ENCODE data around the gene TCF23.
A peak's percentile ranks its signal among the peaks of the same experiment; 100 is the strongest.
"Not testable (repeated sequence)": the region's sequence is repeated elsewhere in the genome, so short reads cannot be mapped to it uniquely, and the experiment has no call there.

The TCF23 gene

DNA sequence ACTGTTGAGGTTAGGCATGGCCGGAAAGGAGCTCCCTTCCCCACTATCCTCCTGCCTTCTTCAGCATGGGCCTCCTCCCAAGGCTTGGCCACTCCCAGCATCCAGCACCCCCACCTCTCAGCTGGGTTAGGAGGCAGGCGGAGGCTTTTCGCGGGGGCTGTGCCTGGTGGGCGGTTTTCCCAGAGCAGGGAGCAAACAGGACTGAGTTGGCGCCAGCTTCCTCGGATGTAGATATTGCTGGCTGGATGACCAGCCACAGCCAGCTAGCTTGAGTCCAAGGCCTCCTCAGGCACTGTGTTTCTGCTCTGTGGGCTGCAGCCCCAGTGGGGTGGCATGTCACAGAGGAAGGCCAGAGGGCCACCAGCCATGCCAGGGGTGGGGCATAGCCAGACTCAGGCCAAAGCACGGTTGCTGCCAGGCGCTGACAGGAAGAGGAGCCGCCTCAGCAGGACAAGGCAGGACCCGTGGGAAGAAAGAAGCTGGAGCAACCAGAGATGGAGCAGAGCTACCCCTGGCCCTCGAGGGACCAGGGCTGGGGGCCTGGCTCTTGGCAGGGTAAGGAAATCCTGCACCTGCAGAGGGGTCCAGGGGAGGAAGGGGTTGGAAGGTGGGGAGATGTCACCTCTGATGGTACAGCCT is at the start of gene TCF23:
TCF23 (plus strand) TSS at position 204 of the 639 bp plus-strand sequence; CDS start at position 334, 130 bp downstream.
- no peak for DNase-seq (ENCODE audit: low read depth in 3 of 3, low spot score in 1 of 3)

DNA sequence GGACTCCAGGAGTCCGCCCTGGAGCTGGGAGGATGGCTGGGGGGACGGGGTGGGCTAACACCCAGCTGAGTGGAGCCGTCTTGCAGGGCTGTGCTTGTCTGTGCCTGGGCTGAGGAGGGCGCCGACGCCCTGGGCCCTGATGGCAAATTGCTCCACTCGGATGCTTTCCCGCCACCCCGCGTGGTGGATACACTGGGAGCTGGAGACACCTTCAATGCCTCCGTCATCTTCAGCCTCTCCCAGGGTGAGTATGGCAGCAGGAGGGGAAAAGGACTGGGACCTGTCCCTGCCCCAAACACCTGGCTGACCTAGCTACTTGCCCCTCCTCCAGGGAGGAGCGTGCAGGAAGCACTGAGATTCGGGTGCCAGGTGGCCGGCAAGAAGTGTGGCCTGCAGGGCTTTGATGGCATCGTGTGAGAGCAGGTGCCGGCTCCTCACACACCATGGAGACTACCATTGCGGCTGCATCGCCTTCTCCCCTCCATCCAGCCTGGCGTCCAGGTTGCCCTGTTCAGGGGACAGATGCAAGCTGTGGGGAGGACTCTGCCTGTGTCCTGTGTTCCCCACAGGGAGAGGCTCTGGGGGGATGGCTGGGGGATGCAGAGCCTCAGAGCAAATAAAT is 49.4 kb upstream of the TCF23 start:
- no peak for DNase-seq (ENCODE audit: low read depth in 3 of 3, low spot score in 1 of 3)

DNA sequence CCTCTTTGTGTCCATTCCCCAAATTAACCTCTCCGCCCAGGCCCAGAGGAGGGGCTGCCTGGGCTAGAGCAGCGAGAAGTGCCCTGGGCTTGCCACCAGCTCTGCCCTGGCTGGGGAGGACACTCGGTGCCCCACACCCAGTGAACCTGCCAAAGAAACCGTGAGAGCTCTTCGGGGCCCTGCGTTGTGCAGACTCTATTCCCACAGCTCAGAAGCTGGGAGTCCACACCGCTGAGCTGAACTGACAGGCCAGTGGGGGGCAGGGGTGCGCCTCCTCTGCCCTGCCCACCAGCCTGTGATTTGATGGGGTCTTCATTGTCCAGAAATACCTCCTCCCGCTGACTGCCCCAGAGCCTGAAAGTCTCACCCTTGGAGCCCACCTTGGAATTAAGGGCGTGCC is 48.8 kb upstream of the TCF23 start:
- DNase-seq (ENCODE audit: low read depth in 3 of 3, low spot score in 1 of 3), result no peak

DNA sequence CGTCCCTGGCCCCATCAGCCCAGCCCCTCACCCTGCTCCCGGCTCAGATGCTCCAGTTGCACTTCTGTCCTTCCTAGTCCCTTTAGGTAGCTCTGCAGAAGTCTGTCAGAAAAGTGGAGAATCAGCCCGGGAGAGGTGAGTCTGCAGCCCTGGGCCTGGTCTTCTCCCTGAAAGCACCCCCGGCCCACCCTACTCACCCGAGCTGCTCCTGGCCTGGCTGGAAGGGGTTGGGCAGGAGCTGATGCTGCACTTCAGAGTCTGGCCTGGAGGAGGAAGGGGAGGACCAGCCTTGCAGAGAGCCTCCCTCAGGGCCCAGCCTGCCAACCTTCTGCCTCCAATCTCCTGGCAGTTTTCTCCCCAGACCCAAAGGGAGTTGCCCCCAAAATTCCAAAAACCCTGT is 46.5 kb upstream of the TCF23 start:
- no peak for DNase-seq (ENCODE audit: low read depth in 3 of 3, low spot score in 1 of 3)

DNA sequence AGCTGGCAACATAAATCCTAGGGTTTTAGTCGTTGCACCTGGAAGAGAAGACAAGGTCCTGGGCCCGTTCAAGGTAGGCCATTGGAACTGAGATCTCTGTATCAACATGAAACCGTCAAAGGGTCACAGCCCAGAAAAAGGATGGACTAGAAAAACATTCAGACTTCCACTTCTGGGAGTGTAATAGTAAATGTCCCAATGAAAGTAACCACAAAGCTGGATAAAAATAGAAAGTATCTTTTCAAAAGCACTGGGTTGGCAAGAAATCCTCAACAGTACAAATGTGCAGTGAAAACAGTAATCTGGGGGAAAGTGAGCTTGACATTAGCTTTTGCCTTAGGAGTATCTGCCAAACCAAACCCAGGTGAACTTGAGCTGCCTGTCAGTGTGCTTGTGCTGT is 42.8 kb upstream of the TCF23 start:
- DNase-seq (ENCODE audit: low read depth in 3 of 3, low spot score in 1 of 3), result no peak

DNA sequence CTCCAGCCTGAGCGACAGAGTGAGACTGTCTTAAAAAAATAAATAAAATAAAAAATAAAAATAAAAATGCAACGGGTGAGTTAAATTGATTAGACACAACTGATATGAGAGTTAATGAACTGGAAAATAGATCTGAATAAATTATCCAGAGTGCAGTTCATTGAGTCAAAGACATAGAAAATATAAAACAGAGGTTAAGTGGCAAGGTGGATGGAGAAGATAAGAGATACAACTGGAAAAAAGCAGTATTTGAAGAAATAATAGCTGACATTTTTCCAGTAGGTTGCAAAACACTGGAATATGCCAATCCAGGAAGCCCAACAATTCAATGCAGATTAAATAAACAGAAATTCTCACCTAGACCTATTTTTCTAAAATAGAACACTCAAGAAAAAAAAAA is 40.6 kb upstream of the TCF23 start:
- DNase-seq (ENCODE audit: low read depth in 3 of 3, low spot score in 1 of 3), result no peak

DNA sequence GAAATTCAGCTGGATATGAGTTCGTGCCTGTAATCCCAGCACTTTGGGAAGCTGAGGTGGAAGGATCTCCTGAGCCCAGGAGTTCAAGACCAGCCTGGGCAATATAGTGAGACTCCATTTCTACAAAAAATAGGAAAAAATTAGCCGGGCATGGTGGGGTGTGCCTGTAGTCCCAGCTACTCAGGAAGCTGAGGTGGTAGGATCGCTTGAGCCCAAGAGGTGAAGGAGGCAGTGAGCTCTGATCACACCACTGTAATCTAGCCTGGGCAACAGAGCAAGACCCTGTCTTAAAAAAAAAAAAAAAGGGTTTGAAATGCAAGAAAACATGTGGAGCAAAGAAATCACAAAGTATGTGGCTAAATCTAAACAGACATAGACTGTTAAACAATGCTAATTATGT is 39.7 kb upstream of the TCF23 start:
- DNase-seq (ENCODE audit: low read depth in 3 of 3, low spot score in 1 of 3), result no peak

DNA sequence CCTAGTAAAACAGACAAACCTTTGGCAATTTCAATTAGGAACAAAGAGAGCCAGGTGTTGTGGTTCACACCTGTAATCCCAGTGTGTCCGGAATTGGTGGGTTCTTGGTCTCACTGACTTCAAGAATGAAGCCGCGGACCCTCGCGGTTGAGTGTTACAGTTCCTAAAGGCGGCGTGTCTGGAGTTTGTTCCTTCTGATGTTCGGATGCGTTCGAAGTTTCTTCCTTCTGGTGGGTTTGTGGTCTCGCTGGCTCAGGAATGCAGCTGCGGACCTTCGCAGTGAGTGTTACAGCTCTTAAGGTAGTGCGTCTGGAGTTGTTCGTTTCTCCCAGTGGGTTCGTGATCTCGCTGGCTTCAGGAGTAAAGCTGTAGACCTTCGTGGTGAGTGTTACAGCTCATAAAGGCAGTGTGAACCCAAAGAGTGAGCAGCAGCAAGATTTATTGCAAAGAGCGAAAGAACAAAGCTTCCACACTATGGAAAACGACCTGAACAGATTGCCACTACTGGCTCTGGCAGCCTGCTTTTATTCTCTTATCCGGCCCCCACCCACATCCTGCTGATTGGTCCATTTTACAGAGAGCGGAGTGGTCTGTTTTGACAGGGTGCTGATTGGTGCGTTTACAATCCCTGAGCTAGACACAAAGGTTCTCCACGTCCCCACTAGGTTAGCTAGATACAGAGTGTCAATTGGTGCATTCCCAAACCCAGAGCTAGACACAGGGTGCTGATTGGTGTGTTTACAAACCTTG is 38.0 kb upstream of the TCF23 start:
- DNase-seq (ENCODE audit: low read depth in 3 of 3, low spot score in 1 of 3), result not testable (repeated sequence)

DNA sequence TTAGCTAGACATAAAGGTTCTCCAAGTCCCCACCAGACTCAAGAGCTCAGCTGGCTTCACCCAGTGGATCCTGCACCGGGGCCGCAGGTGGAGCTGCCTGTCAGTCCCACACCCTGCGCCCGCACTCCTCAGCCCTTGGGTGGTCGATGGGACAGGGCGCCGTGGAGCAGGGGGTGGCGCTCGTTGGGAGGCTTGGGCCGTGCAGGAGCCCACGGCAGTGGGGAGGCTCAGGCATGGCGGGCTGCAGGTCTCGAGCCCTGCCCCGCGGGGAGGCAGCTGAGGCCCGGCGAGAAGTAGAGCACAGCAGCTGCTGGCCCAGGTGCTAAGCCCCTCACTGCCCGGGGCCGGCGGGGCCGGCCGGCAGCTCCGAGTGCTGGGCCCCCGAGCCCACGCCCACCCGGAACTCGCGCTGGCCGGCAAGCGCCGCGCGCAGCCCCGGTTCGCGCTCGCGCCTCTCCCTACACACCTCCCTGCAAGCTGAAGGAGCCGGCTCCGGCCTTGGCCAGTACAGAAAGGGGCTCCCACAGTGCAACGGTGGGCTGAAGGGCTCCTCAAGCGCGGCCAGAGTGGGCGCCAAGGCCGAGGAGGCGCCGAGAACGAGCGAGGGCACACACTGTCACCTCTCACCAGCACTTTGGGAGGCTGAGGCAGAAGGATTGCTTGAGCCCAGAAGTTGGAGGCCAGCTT is 37.3 kb upstream of the TCF23 start:
- DNase-seq (ENCODE audit: low read depth in 3 of 3, low spot score in 1 of 3), result not testable (repeated sequence)

DNA sequence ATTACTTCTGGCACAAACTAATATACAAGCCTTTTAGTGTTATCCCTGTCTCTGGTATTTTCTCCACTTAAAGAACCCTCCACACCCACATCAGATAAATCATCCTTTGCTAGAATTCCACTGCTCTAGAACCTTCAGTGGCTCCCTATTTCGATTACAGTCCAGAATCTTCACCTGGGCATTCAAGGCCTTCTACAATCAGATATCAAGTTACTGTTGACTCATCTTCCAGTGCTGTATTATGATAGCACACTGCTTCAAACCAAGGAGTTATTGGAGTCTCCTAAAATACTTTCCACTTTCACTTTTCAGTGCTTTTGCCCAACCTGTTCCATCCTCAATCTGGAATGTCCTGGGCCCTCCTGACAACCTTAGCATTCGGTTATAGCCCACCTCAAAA is 33.3 kb upstream of the TCF23 start:
- no peak for DNase-seq (ENCODE audit: low read depth in 3 of 3, low spot score in 1 of 3)

DNA sequence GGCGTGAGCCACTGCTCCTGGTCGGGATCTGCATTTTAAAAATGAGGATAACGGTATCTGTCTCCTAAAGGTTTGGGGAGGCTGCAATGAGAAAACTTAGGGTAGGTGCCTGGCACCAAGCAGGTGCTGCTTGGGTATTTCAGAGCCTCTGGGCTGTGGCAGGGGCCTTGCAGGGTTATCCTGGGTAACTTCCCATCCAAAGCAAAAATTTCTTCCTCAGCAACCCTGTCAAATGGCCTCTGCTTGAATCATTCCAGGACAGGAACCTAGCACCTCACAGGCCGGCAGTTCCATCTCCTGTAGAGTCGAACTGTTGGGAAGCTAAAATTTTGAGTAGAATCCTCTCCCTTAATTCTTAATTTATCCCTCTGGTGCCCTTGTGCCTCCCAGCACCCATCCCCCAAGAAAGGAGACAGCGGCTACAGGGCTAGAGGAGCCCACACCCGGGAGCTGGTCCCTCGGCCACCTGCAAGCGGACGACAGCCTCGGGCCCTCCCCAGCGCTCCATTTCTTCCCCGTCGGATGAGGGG is 30.7 kb upstream of the TCF23 start:
- DNase-seq (ENCODE audit: low read depth in 3 of 3, low spot score in 1 of 3), result no peak

DNA sequence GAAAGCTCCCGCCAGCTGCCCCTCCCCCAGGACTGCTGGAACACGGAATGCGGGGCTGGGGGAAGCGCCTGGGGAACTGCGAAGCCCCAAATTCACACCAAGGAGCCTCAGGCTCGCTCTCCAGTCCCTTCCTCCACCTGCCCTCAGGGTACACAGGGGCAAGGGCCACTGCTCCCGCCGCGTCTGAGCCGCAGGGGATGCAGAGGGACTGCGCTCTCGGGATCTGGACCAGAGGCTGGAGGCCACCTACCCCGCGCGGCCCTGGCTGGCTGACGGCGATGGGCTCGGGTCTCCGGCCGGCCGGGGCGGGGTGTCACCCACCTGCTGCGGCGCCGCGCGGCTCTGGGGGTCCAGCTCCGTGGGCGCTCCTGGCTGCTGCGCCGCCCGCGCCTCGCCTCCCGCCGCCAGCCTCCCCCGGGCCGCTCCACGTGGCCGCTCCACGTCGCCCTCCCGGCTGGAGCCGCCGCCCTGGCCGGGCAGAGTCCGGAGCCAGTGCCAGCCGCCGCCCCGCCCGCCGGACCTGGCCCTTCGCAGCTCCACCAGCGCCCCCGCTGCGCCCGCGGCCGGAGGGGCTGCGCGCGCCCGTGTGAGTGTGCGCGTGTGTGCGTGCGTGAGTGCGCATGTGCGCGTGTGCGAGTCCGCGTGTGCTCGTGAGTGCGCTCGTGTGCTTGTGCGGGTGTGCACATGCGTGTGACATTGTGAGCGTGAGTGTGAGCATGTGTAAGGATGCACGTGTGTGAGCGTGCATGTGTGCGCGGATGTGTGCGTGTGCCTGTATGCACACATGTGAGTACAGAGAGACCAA is 30.1 kb upstream of the TCF23 start, which contains the start of gene CGREF1:
CGREF1 (minus strand) TSS at position 604 of the 805 bp plus-strand sequence. CDS start 14,762 bp downstream, outside the sequence.
- peak in 1 of 3 donors; percentile 14 for DNase-seq (ENCODE audit: low read depth in 3 of 3, low spot score in 1 of 3)

DNA sequence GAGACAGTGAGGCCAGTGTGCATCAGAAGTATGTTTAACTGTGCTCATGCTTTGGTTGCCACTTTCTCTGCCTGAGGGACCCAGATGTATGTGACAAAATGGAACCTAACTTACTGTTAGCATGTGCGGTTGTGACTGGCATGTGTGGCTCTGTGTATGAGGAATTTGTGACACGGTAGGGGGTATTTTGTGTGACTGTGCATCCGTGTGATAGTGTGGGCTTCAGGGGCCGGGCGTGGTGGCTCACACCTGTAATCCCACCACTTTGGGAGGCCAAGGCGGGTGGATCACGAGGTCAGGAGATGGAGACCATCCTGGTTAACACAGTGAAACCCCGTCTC is 29.5 kb upstream of the TCF23 start:
- not testable (repeated sequence) for DNase-seq (ENCODE audit: low read depth in 3 of 3, low spot score in 1 of 3)

DNA sequence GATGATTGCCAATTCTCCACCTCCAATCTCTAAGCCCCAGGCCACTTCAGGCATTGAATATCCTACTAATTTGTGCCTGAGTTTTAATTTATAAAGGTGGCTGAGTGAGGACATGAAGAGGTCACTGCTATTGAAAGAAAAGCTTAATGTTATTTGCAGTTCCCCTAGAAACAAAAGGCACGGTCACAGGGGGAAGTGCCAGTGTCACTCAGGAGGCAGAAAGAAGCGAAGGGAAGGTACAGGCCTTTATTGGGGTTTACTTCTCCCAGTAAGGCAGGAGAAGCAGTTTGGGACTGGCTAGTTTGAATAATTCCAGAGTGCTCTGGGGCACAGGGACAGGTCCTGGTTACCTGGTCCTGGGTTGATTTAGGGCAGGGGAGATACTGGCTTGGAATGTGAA is 26.9 kb upstream of the TCF23 start:
- no peak for DNase-seq (ENCODE audit: low read depth in 3 of 3, low spot score in 1 of 3)

DNA sequence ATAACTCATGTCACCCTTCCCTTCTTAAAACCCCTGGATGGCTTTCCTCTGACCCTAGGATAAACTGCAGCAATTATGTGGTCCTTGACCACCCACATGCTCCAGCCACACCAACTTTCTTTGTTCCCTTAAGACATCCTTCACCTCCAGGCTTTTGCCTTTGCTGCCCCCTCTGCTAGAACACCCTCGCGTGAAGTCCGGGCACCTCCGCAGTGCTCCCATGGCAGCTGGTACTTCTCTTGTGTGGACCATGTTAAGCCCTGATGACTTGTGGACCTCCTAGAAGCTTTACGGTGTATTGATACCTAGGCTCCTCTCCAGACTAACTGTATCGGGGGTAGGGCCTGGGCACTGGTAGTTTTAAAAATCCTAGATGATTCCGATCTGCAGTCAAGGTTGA is 26.0 kb upstream of the TCF23 start:
- DNase-seq (ENCODE audit: low read depth in 3 of 3, low spot score in 1 of 3), result no peak

DNA sequence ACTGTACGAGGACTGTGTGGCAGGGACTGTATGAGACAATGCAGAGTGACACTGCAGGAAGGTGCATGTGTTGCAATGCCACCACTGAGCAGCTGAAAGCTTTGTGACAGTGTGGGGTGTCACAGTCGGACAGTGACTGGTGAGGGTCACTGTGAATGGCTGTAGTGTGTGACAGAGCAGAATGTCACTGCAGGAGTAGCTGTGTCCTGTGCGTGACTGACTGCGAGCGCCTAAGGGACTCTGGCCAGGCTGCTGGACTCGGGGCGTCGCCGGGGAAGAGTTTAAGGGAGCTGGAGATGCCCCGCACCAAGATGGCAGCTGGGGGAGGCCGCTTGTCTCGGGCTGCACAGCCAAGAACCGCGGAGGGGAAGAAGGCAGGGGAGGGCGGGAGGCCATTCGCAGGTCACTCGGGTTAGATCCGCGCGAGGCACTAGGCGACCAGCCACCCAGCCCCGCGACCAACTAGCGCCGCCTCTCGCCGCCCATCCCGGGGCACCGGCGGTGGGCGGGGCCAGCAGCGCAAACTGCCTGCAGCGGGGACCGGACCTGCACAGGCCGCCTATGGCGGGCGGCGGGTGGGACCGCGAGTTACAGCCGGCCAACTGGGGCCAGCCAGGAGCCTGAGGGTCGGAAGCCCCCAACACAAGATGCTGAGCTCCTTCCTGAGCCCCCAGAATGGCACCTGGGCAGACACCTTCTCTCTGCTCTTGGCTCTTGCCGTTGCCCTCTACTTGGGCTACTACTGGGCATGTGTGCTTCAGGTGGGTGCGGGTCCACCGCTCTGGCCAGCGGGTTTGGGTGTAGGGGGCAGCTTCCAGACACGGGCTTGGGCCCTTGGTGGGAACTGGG is 25.3 kb upstream of the TCF23 start, which contains the start of gene ABHD1:
ABHD1 (plus strand) TSS at position 514 of the 849 bp plus-strand sequence; CDS start at position 648, 134 bp downstream.
- peak; percentile 18 to 49 (median 30) for DNase-seq (ENCODE audit: low read depth in 3 of 3, low spot score in 1 of 3)

DNA sequence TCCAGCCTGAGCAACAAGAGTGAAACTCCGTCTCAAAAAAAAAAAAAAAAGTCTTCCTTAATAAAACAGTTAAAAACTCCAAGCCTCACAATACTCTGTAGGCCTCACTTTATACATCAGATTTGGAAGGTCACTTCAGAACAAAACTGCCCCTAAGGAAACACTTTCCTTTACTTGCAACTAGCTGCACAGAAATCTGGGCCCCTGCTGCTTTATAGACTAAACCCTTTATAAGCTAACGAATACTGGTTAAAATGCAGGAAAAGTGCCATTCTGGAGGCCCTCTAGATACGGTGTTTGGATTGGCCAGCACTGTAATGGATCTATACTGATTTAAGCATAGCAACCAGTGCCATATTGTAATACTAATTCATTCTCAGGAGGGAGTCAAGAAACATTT is 23.7 kb upstream of the TCF23 start:
- no peak for DNase-seq (ENCODE audit: low read depth in 3 of 3, low spot score in 1 of 3)

DNA sequence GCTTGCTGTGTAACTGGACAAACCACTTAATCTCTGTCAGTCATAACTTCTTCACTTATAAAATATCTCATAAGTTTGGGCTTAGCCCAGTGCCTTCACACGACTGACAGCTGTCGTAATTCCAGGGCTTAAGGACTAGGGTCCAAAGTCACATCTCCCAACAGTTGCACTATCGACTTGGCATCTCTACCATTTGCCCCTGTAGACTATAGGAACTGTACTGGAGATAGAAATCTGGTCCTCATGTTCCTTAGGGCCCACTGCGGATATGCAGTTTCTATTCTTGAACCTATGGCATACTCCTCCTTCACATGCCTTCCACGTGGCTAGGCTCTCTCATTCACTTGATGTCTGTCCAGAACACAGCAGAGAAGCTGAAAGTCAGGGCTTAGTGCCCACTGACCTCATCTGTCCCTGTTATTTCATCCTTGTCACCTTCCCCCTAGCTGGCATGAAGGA is 22.5 kb upstream of the TCF23 start:
- no peak for DNase-seq (ENCODE audit: low read depth in 3 of 3, low spot score in 1 of 3)

DNA sequence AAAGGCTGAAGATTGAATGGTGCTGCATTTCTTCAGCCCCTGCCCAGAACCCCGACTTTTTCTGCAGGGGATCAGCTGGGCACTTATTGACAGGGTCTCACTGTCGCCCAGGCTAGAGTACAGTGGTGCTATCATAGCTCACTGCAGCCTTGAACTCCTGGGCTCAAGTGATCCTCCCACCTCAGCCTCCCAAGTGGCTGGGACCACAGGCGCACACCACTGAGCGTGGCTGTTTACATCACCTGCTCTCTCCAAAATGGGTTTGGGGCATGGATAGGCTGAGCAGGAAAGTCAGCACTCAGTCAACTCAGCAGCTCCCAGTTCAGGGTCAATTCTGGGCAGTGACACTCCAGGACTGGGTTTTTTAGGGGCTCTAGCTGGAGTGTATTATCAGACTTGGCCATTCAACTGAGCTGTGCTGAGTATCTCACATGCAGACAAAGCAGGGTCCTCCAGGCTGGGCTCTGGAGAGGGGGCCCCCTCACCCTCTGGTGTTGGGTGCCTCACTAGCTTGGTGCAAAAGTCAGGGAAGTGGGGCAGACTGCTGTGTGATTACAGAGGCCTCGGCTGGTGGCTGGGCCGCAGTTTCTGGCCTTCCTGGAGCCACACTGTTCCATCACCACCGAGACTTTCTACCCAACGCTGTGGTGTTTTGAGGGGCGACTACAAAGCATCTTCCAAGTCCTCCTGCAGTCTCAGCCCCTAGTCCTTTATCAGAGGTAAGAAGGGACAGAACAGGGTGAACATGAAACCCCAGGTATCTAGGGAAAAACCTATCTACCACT is 20.7 kb upstream of the TCF23 start:
- no peak for DNase-seq (ENCODE audit: low read depth in 3 of 3, low spot score in 1 of 3)
